T-cell (primary cell): ENCODE measurements around the gene UNC5C. TPM values are rescaled to one million over a fixed set of nuclear protein-coding genes. Genes with fewer than 3 reads are reported as not detected.

Source experiments
- ATAC-seq, 4 experiments: fragments of 200-7000 bp in 3 of 4; fragments of 150-1000 bp in 1 of 4; cut with Tn5 transposase; replicated peaks in 1 of 4; 1 replicate in 3 of 4; 2 replicates in 1 of 4; pipeline ENCODE4 v1.10.0; 2021; ENCODE audit warnings: moderate library complexity in 3 of 4, mild to moderate bottlenecking in 2 of 4, moderate number of reproducible peaks in 1 of 4
- CTCF ChIA-PET, 2 donors: fragments of 300-600 bp; sonication (Branson Sonifier 250); formaldehyde crosslinking; loops; one replicate each; lab custom pipeline; 2022; ENCODE audit warnings: antibody characterized with exemption in 2 of 2; lab: Charles Lee
- POLR2A ChIA-PET, 2 donors: fragments of 300-600 bp; sonication (Branson Sonifier 250); formaldehyde crosslinking; loops; one replicate each; lab custom pipeline; 2022; ENCODE audit warnings: antibody characterized with exemption in 2 of 2; lab: Charles Lee
- DNase-seq, 35 experiments: peaks; one replicate each; pipeline versions ENCODE4 v3.0.0 to v3.0.0-alpha.2; 2013 to 2023
- H3K27ac ChIP-seq: one replicate; pipeline ENCODE4 v1.5.1; 2013; ENCODE audit warnings: low read length
- H3K27me3 ChIP-seq, 2 experiments: replicated peaks in 1 of 2; 1 replicate in 1 of 2; 2 replicates in 1 of 2; pipeline versions ENCODE4 v1.6.1 to v1.7.0; 2013; ENCODE audit warnings: low read length in 1 of 2, mixed read lengths in 1 of 2; ENCODE audit not compliant: control insufficient read depth in 2 of 2, insufficient read depth in 2 of 2; ENCODE audit errors: extremely low read depth in 1 of 2
- H3K36me3 ChIP-seq, 2 donors: 1 replicate in 1 of 2; 2 replicates in 1 of 2; pipeline versions ENCODE4 v1.6.1 to v1.7.0; 2013; ENCODE audit warnings: low read length in 1 of 2; ENCODE audit not compliant: control insufficient read depth in 2 of 2, insufficient read depth in 1 of 2; ENCODE audit errors: extremely low read depth in 1 of 2
- H3K4me1 ChIP-seq, 2 experiments: 1 replicate in 1 of 2; 2 replicates in 1 of 2; pipeline versions ENCODE4 v1.6.1 to v1.7.0; 2013; ENCODE audit warnings: low read length in 2 of 2, mixed read lengths in 1 of 2; ENCODE audit not compliant: insufficient read depth in 2 of 2, control insufficient read depth in 1 of 2; ENCODE audit errors: extremely low read depth in 1 of 2
- H3K4me3 ChIP-seq, 2 donors: 1 replicate in 1 of 2; 2 replicates in 1 of 2; pipeline versions ENCODE4 v1.5.1 to v1.7.0; 2013; ENCODE audit warnings: mild to moderate bottlenecking in 2 of 2, low read length in 1 of 2, moderate library complexity in 1 of 2; ENCODE audit not compliant: control insufficient read depth in 1 of 2; ENCODE audit errors: extremely low read depth in 1 of 2
- H3K9me3 ChIP-seq: 2 replicates; pipeline ENCODE4 v1.7.0; 2013
- H3K27ac Mint-ChIP-seq, 2 donors: one replicate each; pipeline ENCODE4 v1.8.0; 2020 to 2021; ENCODE audit warnings: mild to moderate bottlenecking in 2 of 2, mixed read lengths in 2 of 2
- H3K27me3 Mint-ChIP-seq, 2 donors: one replicate each; pipeline ENCODE4 v1.8.0; 2021 to 2022; ENCODE audit warnings: mixed read lengths in 2 of 2
- H3K36me3 Mint-ChIP-seq: one replicate; pipeline ENCODE4 v1.8.0; 2021; ENCODE audit warnings: mixed read lengths
- H3K4me1 Mint-ChIP-seq, 3 donors: one replicate each; pipeline ENCODE4 v1.8.0; 2020 to 2022; ENCODE audit warnings: mixed read lengths in 3 of 3, mild to moderate bottlenecking in 1 of 3
- H3K4me3 Mint-ChIP-seq, 3 donors: one replicate each; pipeline ENCODE4 v1.8.0; 2020 to 2022; ENCODE audit warnings: mild to moderate bottlenecking in 3 of 3, mixed read lengths in 3 of 3, moderate library complexity in 3 of 3
- H3K9me3 Mint-ChIP-seq, 3 donors: one replicate each; pipeline ENCODE4 v1.8.0; 2020 to 2022; ENCODE audit warnings: mixed read lengths in 3 of 3
- WGBS: methylation state at CpG from one replicate; pipeline ENCODE4 v1.1.5; 2013; ENCODE audit warnings: missing lambda C conversion rate; ENCODE audit not compliant: insufficient coverage; 5-methylcytosine and 5-hydroxymethylcytosine counted together
- total RNA-seq, 35 experiments: library from RNA in 6 of 35; stranded (reverse) in 6 of 35; fragments of 120-200 nt in 1 of 35; gene quantifications; one replicate each; pipeline versions ENCODE4 v1.2.1 to v1.2.4 and lab custom pipeline; 2013 to 2026

UNC5C gene
- total RNA-seq, 5 donors from 2014 or later (not counting 1 experiment from before 2014, with no cell fraction given), result not detected

- DNase-seq (no peak), ATAC-seq (no peak)
- no peak overlapping the region for H3K27ac ChIP-seq
- H3K4me3 Mint-ChIP-seq, result no peak overlapping the region
- H3K4me1 ChIP-seq, result no peaks in the 10 kb centered on the region
- H3K27me3 ChIP-seq, result no peaks in the 10 kb centered on the region
- no peak overlapping the region for H3K27ac Mint-ChIP-seq
- H3K27me3 Mint-ChIP-seq, result peaks cover 0 to 3% of the 10 kb centered on the region in 2 donors
- 88% methylated on average over 3 of the region's 8 CpGs for WGBS
- H3K36me3 Mint-ChIP-seq, result no peaks in the 10 kb centered on the region
- ChIA-PET CTCF (interaction anchor here in 1 of 2 donors (0.6 kb wide), 1 partner anchor 694 kb away, joined by 3 read pairs; no protein-coding TSS in a partner anchor), POLR2A (no interaction called here)
- H3K36me3 ChIP-seq, result no peaks in the 10 kb centered on the region
- H3K9me3 Mint-ChIP-seq, result no peaks in the 10 kb centered on the region
- H3K9me3 ChIP-seq, result no peaks in the 10 kb centered on the region
- H3K4me1 Mint-ChIP-seq, result no peaks in the 10 kb centered on the region
- no peak overlapping the region for H3K4me3 ChIP-seq
Measured at GRCh38 chr4:95212692-95213091, 336.1 kb downstream of the UNC5C start.

GRCh38 chr4:95209927-95210326, 338.8 kb downstream of the UNC5C start:
- no peak overlapping the region for H3K27ac Mint-ChIP-seq
- Histone ChIP-seq H3K4me1 (no peaks in the 10 kb centered on the region), H3K9me3 (no peaks in the 10 kb centered on the region), H3K36me3 (no peaks in the 10 kb centered on the region), H3K4me3 (no peak overlapping the region), H3K27ac (no peak overlapping the region), H3K27me3 (no peaks in the 10 kb centered on the region)
- ATAC-seq, result no peak
- 100% methylated on average over 1 of the region's 1 CpG for WGBS
- ChIA-PET CTCF (no interaction called here), POLR2A (no interaction called here)
- H3K4me3 Mint-ChIP-seq, result no peak overlapping the region
- DNase-seq, result no peak
- H3K4me1 Mint-ChIP-seq, result no peaks in the 10 kb centered on the region
- H3K36me3 Mint-ChIP-seq, result no peaks in the 10 kb centered on the region
- H3K9me3 Mint-ChIP-seq, result no peaks in the 10 kb centered on the region
- H3K27me3 Mint-ChIP-seq, result peaks cover 0 to 3% of the 10 kb centered on the region in 2 donors

GRCh38 chr4:95204873-95205272, 343.9 kb downstream of the UNC5C start:
- CTCF ChIA-PET, result no interaction called here

GRCh38 chr4:95204267-95204844, 344.4 kb downstream of the UNC5C start:
- CTCF ChIA-PET, result no interaction called here
- Histone ChIP-seq H3K9me3 (no peaks in the 10 kb centered on the region), H3K27me3 (no peaks in the 10 kb centered on the region), H3K36me3 (no peaks in the 10 kb centered on the region), H3K27ac (no peak overlapping the region), H3K4me3 (no peak overlapping the region), H3K4me1 (no peaks in the 10 kb centered on the region)
- no peaks in the 10 kb centered on the region for H3K9me3 Mint-ChIP-seq
- DNase-seq (no peak), ATAC-seq (no peak)
- H3K27ac Mint-ChIP-seq, result no peak overlapping the region
- 100% methylated on average over 2 of the region's 8 CpGs for WGBS
- H3K4me3 Mint-ChIP-seq, result no peak overlapping the region
- H3K4me1 Mint-ChIP-seq, result no peaks in the 10 kb centered on the region
- no peaks in the 10 kb centered on the region for H3K27me3 Mint-ChIP-seq
- POLR2A ChIA-PET, result no interaction called here
- H3K36me3 Mint-ChIP-seq, result no peaks in the 10 kb centered on the region

More at GRCh38 chr4:95204873-95205272, 343.9 kb downstream of the UNC5C start:
- DNase-seq (no peak), ATAC-seq (no peak)
- POLR2A ChIA-PET, result no interaction called here
- WGBS, result 0% methylated on average over 1 of the region's 5 CpGs
- Mint-ChIP-seq H3K27me3 (no peaks in the 10 kb centered on the region), H3K4me1 (no peaks in the 10 kb centered on the region), H3K36me3 (no peaks in the 10 kb centered on the region), H3K27ac (no peak overlapping the region), H3K9me3 (no peaks in the 10 kb centered on the region), H3K4me3 (no peak overlapping the region)
- H3K27me3 ChIP-seq, result no peaks in the 10 kb centered on the region
- H3K36me3 ChIP-seq, result no peaks in the 10 kb centered on the region
- H3K27ac ChIP-seq, result no peak overlapping the region
- H3K4me3 ChIP-seq, result no peak overlapping the region
- H3K9me3 ChIP-seq, result no peaks in the 10 kb centered on the region
- no peaks in the 10 kb centered on the region for H3K4me1 ChIP-seq

GRCh38 chr4:95198961-95199360, 349.8 kb downstream of the UNC5C start:
- H3K4me1 ChIP-seq, result peaks cover 0 to 2% of the 10 kb centered on the region in 2 experiments
- no peak overlapping the region for H3K27ac ChIP-seq
- ChIA-PET POLR2A (no interaction called here), CTCF (no interaction called here)
- no peaks in the 10 kb centered on the region for H3K27me3 ChIP-seq
- H3K27ac Mint-ChIP-seq, result no peak overlapping the region
- no peak overlapping the region for H3K4me3 ChIP-seq
- no peaks in the 10 kb centered on the region for H3K27me3 Mint-ChIP-seq
- no peaks in the 10 kb centered on the region for H3K36me3 Mint-ChIP-seq
- H3K9me3 Mint-ChIP-seq, result peaks cover 0 to under 1% (median 0%) of the 10 kb centered on the region in 3 donors
- DNase-seq (no peak), ATAC-seq (no peak)
- 90% methylated on average over 4 of the region's 7 CpGs for whole genome bisulfite sequencing
- peaks cover under 1 to 11% (median 3%) of the 10 kb centered on the region in 3 donors for H3K4me1 Mint-ChIP-seq
- H3K36me3 ChIP-seq, result no peaks in the 10 kb centered on the region
- no peaks in the 10 kb centered on the region for H3K9me3 ChIP-seq
- no peak overlapping the region for H3K4me3 Mint-ChIP-seq

GRCh38 chr4:95197353-95197752, 351.4 kb downstream of the UNC5C start:
- H3K36me3 Mint-ChIP-seq, result no peaks in the 10 kb centered on the region

More at GRCh38 chr4:95197353-95197752, 351.4 kb downstream of the UNC5C start:
- DNase-seq, result no peak
- ChIA-PET POLR2A (interaction anchor here in 1 of 2 donors (0.7 kb wide), 1 partner anchor 576 kb away, joined by 6 read pairs; no protein-coding TSS in a partner anchor), CTCF (interaction anchor here (0.7 to 1.1 kb wide), 2 partner anchors 12 to 53 kb away, joined by 3 to 4 read pairs; no protein-coding TSS in a partner anchor)
- no peak overlapping the region for H3K27ac ChIP-seq
- WGBS, result 56% methylated on average over 3 of the region's 6 CpGs
- H3K4me3 ChIP-seq, result no peak overlapping the region
- Mint-ChIP-seq H3K27ac (no peak overlapping the region), H3K4me3 (no peak overlapping the region), H3K27me3 (no peaks in the 10 kb centered on the region), H3K9me3 (peaks cover 0 to 3% (median 0%) of the 10 kb centered on the region in 3 donors), H3K4me1 (peaks cover 11 to 24% (median 13%) of the 10 kb centered on the region in 3 donors)
- no peaks in the 10 kb centered on the region for H3K36me3 ChIP-seq
- no peak for ATAC-seq
- no peaks in the 10 kb centered on the region for H3K9me3 ChIP-seq
- H3K27me3 ChIP-seq, result no peaks in the 10 kb centered on the region
- peaks cover 4 to 12% of the 10 kb centered on the region in 2 experiments for H3K4me1 ChIP-seq
